ENCODE data around the gene SEMA6B.

GRCh38 chr19:4567584-4568071, 8.1 kb upstream of the SEMA6B start:
- no peak for TF ChIP-seq EZH2 (IDR thresholded peaks at IDR 0.05; ENCODE audit: low read length)
- TF ChIP-seq CTCF (optimal IDR thresholded peaks at IDR 0.05 in 1 of 3, IDR thresholded peaks at IDR 0.05 in 1 of 3, conservative IDR thresholded peaks at IDR 0.05 in 1 of 3; ENCODE audit: extremely low read depth in 1 of 3, insufficient read depth in 2 of 3, low read length in 3 of 3), result peak; percentile 90 to 97 (median 93)

Measured in keratinocyte (primary cell).